SK-N-SH (cell line): Measurements from ENCODE around the gene ME1. TPM values are rescaled to one million over a fixed set of nuclear protein-coding genes. Genes with fewer than 3 reads are reported as not detected.

Source experiments
- CTCF ChIA-PET: fragments of 300-600, 350-600 bp; formaldehyde crosslinking; extraction: SDS; loops from one replicate; lab custom pipeline; 2021; lab: Yijun Ruan, JAX
- POLR2A ChIA-PET: fragments of 350-600 bp; sonication (Branson Sonifier 250); formaldehyde crosslinking; extraction: SDS; loops from one replicate; lab custom pipeline; 2020; ENCODE audit warnings: antibody characterized with exemption, inconsistent platforms; lab: Yijun Ruan, JAX
- DNase-seq: peaks from one replicate; pipeline ENCODE4 v3.0.0; 2012
- H2AFZ ChIP-seq: fragments of 200-600 bp; sonication (generic); 2 replicates; pipeline ENCODE4 v1.8.1; 2016; ENCODE audit warnings: antibody characterized with exemption, mild to moderate bottlenecking, low read depth
- H3F3A ChIP-seq: fragments of 200-600 bp; sonication (generic); replicated peaks from 2 replicates; pipeline ENCODE3; 2016; ENCODE audit warnings: antibody characterized with exemption, mild to moderate bottlenecking; ENCODE audit not compliant: insufficient read depth
- H3K27ac ChIP-seq, 2 experiments: fragments of 200-500 bp in 1 of 2; fragments of 200-600 bp in 1 of 2; sonication (Bioruptor generic) in 1 of 2; sonication (generic), shearing (Covaris generic) in 1 of 2; 2 replicates each; pipeline versions ENCODE4 v1.5.1 to v1.6.1; 2014 to 2016; ENCODE audit warnings: low read depth in 2 of 2, inconsistent platforms in 1 of 2, low read length in 1 of 2, mild to moderate bottlenecking in 1 of 2, mixed read lengths in 1 of 2
- H3K27me3 ChIP-seq: fragments of 200-600 bp; sonication (generic), shearing (Covaris generic); 2 replicates; pipeline ENCODE4 v1.6.1; 2016; ENCODE audit warnings: mixed run types; ENCODE audit not compliant: insufficient read depth
- H3K36me3 ChIP-seq, 2 experiments: fragments of 200-500 bp in 1 of 2; fragments of 200-600 bp in 1 of 2; sonication (Bioruptor generic) in 1 of 2; sonication (generic) in 1 of 2; replicated peaks in 1 of 2; 2 replicates each; pipeline versions ENCODE3 to v1.5.1; 2014 to 2016; ENCODE audit warnings: low read length in 1 of 2, mild to moderate bottlenecking in 1 of 2; ENCODE audit not compliant: insufficient read depth in 2 of 2, control insufficient read depth in 1 of 2
- H3K4me1 ChIP-seq, 2 experiments: fragments of 200-500 bp in 1 of 2; fragments of 200-600 bp in 1 of 2; sonication (Bioruptor generic) in 1 of 2; sonication (generic), shearing (Covaris generic) in 1 of 2; 2 replicates each; pipeline versions ENCODE4 v1.5.1 to v1.6.1; 2014 to 2016; ENCODE audit warnings: low read depth in 1 of 2, low read length in 1 of 2, mixed run types in 1 of 2; ENCODE audit not compliant: insufficient read depth in 2 of 2, control insufficient read depth in 1 of 2
- H3K4me2 ChIP-seq: fragments of 200-600 bp; sonication (generic), shearing (Covaris generic); 2 replicates; pipeline ENCODE4 v1.6.1; 2017; ENCODE audit warnings: mixed run types
- H3K4me3 ChIP-seq, 2 experiments: fragments of 200-500 bp in 1 of 2; fragments of 200-600 bp in 1 of 2; sonication (Bioruptor generic) in 1 of 2; sonication (generic), shearing (Covaris generic) in 1 of 2; 2 replicates each; pipeline versions ENCODE4 v1.5.1 to v1.8.1; 2014 to 2016; ENCODE audit warnings: low read depth in 2 of 2, inconsistent platforms in 1 of 2, low read length in 1 of 2, mild to moderate bottlenecking in 1 of 2, mixed read lengths in 1 of 2, moderate library complexity in 1 of 2
- H3K79me2 ChIP-seq: fragments of 200-600 bp; sonication (generic); 2 replicates; pipeline ENCODE4 v1.8.1; 2017; ENCODE audit warnings: mild to moderate bottlenecking; ENCODE audit not compliant: insufficient read depth
- H3K9ac ChIP-seq: fragments of 200-600 bp; sonication (generic); 2 replicates; pipeline ENCODE4 v1.6.1; 2017; ENCODE audit warnings: mixed run types
- H3K9me2 ChIP-seq: fragments of 200-600 bp; sonication (generic); 2 replicates; pipeline ENCODE4 v1.6.1; 2017; ENCODE audit warnings: mixed run types
- H3K9me3 ChIP-seq: fragments of 200-600 bp; sonication (generic); 2 replicates; pipeline ENCODE4 v1.6.1; 2017; ENCODE audit warnings: mixed run types, mild to moderate bottlenecking, moderate library complexity
- H4K20me1 ChIP-seq: fragments of 200-600 bp; sonication (generic); 2 replicates; pipeline ENCODE4 v1.6.1; 2017; ENCODE audit warnings: mild to moderate bottlenecking, mixed run types; ENCODE audit not compliant: insufficient read depth
- CHD2 ChIP-seq: fragments of 150-350 bp; IDR thresholded peaks from 2 replicates; pipeline ENCODE4 v1.6.1; 2018; ENCODE audit warnings: low read length; ENCODE audit not compliant: partially characterized antibody
- ELF1 ChIP-seq: IDR thresholded peaks from 2 replicates; pipeline ENCODE4 v1.4.0; 2012
- EP300 ChIP-seq, 2 experiments: IDR thresholded peaks; 2 replicates each; pipeline versions ENCODE4 v1.4.0 to v1.6.1; 2012; ENCODE audit warnings: borderline replicate concordance in 1 of 2, low read depth in 1 of 2, low read length in 1 of 2
- EZH2phosphoT487 ChIP-seq: fragments of 200-600 bp; sonication (generic); IDR thresholded peaks from 2 replicates; pipeline ENCODE4 v1.6.1; 2017; ENCODE audit warnings: low read depth, mixed run types, mild to moderate bottlenecking, antibody characterized with exemption, moderate library complexity, borderline replicate concordance
- FOSL2 ChIP-seq: IDR thresholded peaks from 2 replicates; pipeline ENCODE4 v1.4.0; 2012; ENCODE audit warnings: low read depth, mild to moderate bottlenecking, moderate library complexity, borderline replicate concordance
- FOXM1 ChIP-seq: IDR thresholded peaks from 2 replicates; pipeline ENCODE4 v1.4.0; 2012; ENCODE audit warnings: low read depth, mild to moderate bottlenecking
- IRF3 ChIP-seq: fragments of 150-350 bp; IDR thresholded peaks from 2 replicates; pipeline ENCODE4 v1.6.1; 2016; ENCODE audit warnings: mild to moderate bottlenecking, low read depth, low read length
- JUND ChIP-seq: IDR thresholded peaks from 2 replicates; pipeline ENCODE4 v1.4.0; 2012
- MEF2A ChIP-seq: IDR thresholded peaks from 2 replicates; pipeline ENCODE4 v1.4.0; 2012; ENCODE audit warnings: low read depth, borderline replicate concordance
- MXI1 ChIP-seq: IDR thresholded peaks from 2 replicates; pipeline ENCODE4 v1.6.1; 2012; ENCODE audit warnings: mild to moderate bottlenecking, low read depth, low read length, improper control_type of control experiment
- NFIC ChIP-seq: IDR thresholded peaks from 2 replicates; pipeline ENCODE4 v1.4.0; 2012; ENCODE audit warnings: borderline replicate concordance
- RAD21 ChIP-seq: IDR thresholded peaks from 2 replicates; pipeline ENCODE4 v1.6.1; 2012; ENCODE audit warnings: mild to moderate bottlenecking, low read length
- RCOR1 ChIP-seq: fragments of 150-350 bp; IDR thresholded peaks from 2 replicates; pipeline ENCODE4 v1.6.1; 2017; ENCODE audit warnings: antibody characterized with exemption, low read length
- REST ChIP-seq: IDR thresholded peaks from 2 replicates; pipeline ENCODE4 v1.6.1; 2012; ENCODE audit warnings: mild to moderate bottlenecking, low read depth, low read length, moderate library complexity
- RFX5 ChIP-seq: IDR thresholded peaks from 2 replicates; pipeline ENCODE4 v1.6.1; 2012; ENCODE audit warnings: mild to moderate bottlenecking, improper control_type of control experiment, low read length
- SIN3A ChIP-seq: IDR thresholded peaks from 2 replicates; pipeline ENCODE4 v1.6.1; 2012; ENCODE audit warnings: low read depth, mild to moderate bottlenecking, low read length, moderate library complexity, borderline replicate concordance
- SMC3 ChIP-seq: IDR thresholded peaks from 2 replicates; pipeline ENCODE4 v1.6.1; 2012; ENCODE audit warnings: low read depth, low read length, improper control_type of control experiment
- TAF1 ChIP-seq: IDR thresholded peaks from 2 replicates; pipeline ENCODE4 v1.6.1; 2012; ENCODE audit warnings: low read depth, mild to moderate bottlenecking, low read length, moderate library complexity, borderline replicate concordance
- USF1 ChIP-seq: IDR thresholded peaks from 2 replicates; pipeline ENCODE4 v1.4.0; 2012; ENCODE audit warnings: low read depth, borderline replicate concordance
- USF2 ChIP-seq: fragments of 150-350 bp; IDR thresholded peaks from 2 replicates; pipeline ENCODE4 v1.6.1; 2017; ENCODE audit warnings: antibody characterized with exemption, low read length, low read depth, borderline replicate concordance
- YY1 ChIP-seq: IDR thresholded peaks from 2 replicates; pipeline ENCODE4 v1.4.0; 2012; ENCODE audit warnings: low read depth, mild to moderate bottlenecking
- ZBTB33 ChIP-seq: IDR thresholded peaks from 2 replicates; pipeline ENCODE4 v1.4.0; 2012; ENCODE audit warnings: low read depth, borderline replicate concordance
- polyA plus RNA-seq, 3 experiments: library from polyadenylated mRNA; depleted of rRNA; stranded (reverse); fragments of >200 nt; gene quantifications; 2 replicates each; pipeline ENCODE4 v1.2.3, GENCODE V29; 2012

Gene ME1
- polyA plus RNA-seq, 1 of the 3 experiments (the other 2 are of a cell fraction): 4.9 TPM

GRCh38 chr6:83378621-83379388, 52.0 kb downstream of the ME1 start:
- H4K20me1 ChIP-seq: no peaks in the 10 kb centered on the region
- CTCF ChIA-PET: no interaction called here

More at GRCh38 chr6:83378621-83379388, 52.0 kb downstream of the ME1 start:
- H3K9me3 ChIP-seq: no peaks in the 10 kb centered on the region
- no peaks in the 10 kb centered on the region for H3K36me3 ChIP-seq
- TF ChIP-seq TAF1: no peak
- no peak for TF ChIP-seq RCOR1
- TF ChIP-seq ZBTB33: no peak
- TF ChIP-seq ELF1: no peak
- no peak for TF ChIP-seq RFX5
- no peak for TF ChIP-seq EZH2phosphoT487
- TF ChIP-seq JUND: peak; percentile 27; the same call in 1 of the 2 replicates
- no peak for TF ChIP-seq IRF3
- TF ChIP-seq FOXM1: no peak
- no peak for TF ChIP-seq NFIC
- no peak for TF ChIP-seq EP300 (IDR thresholded peaks at IDR 0.05; ENCODE audit: borderline replicate concordance in 1 of 2, low read depth in 1 of 2, low read length in 1 of 2)
- TF ChIP-seq REST: no peak
- TF ChIP-seq RAD21: no peak
- no peak for TF ChIP-seq SMC3
- no peak for TF ChIP-seq SIN3A
- no peak for TF ChIP-seq USF2
- TF ChIP-seq CHD2: no peak
- peak; percentile 52; the same call in 1 of the 2 replicates for TF ChIP-seq MEF2A
- 0 out of 2 replicates have a peak, but pooled peaks have one; percentile 6 for TF ChIP-seq FOSL2
- no peak for TF ChIP-seq USF1
- TF ChIP-seq YY1: no peak
- no peak for TF ChIP-seq MXI1
- no peaks in the 10 kb centered on the region for H3K9me2 ChIP-seq
- peak overlapping the region; percentile 34; the same call in 1 of the 2 replicates for H2AFZ ChIP-seq
- H3K9ac ChIP-seq: peak overlapping the region; percentile 15; the same call in 1 of the 2 replicates
- H3F3A ChIP-seq: peaks cover 26% of the 10 kb centered on the region
- H3K4me1 ChIP-seq: peaks cover 0 to 50% of the 10 kb centered on the region in 2 experiments; a peak in 2 of 4 replicates
- no peak for DNase-seq
- H3K4me3 ChIP-seq: no peak overlapping the region; a peak in 1 of 4 replicates
- H3K79me2 ChIP-seq: no peaks in the 10 kb centered on the region
- no peaks in the 10 kb centered on the region for H3K27me3 ChIP-seq
- peak overlapping the region in 1 of 2 experiments; percentile 85; a peak in 3 of 4 replicates for H3K27ac ChIP-seq
- peak overlapping the region; percentile 43 for H3K4me2 ChIP-seq
- POLR2A ChIA-PET: no interaction called here
